Activated T-cell treated with anti-CD3 and anti-CD28 coated beads for 1 hour (primary cell): Measurements from ENCODE around the gene STK32B.

ENCODE experiments used
- DNase-seq: peaks from one replicate; pipeline ENCODE4 v3.0.0-alpha.2; 2020; ENCODE audit warnings: low read depth

Gene STK32B

GRCh38 chr4:5069901-5070300 lies 18.6 kb downstream of the STK32B start:
- no peak for DNase-seq

GRCh38 chr4:5072948-5073347 lies 21.7 kb downstream of the STK32B start:
- DNase-seq, result no peak

GRCh38 chr4:5078009-5078408 lies 26.7 kb downstream of the STK32B start:
- no peak for DNase-seq

- DNase-seq, result no peak
These were observed 28.3 kb downstream of the STK32B start for GRCh38 chr4:5079581-5079980.

- no peak for DNase-seq
These were observed 30.2 kb downstream of the STK32B start for GRCh38 chr4:5081441-5081999.

GRCh38 chr4:5082376-5082775 lies 31.1 kb downstream of the STK32B start:
- no peak for DNase-seq

- DNase-seq, result no peak
These were observed 33.7 kb downstream of the STK32B start for GRCh38 chr4:5084911-5085475.

- no peak for DNase-seq
These were observed 35.3 kb downstream of the STK32B start for GRCh38 chr4:5086535-5086934.

- no peak for DNase-seq
These were observed 45.0 kb downstream of the STK32B start for GRCh38 chr4:5096261-5096660.

GRCh38 chr4:5098176-5098575 lies 46.9 kb downstream of the STK32B start:
- no peak for DNase-seq

GRCh38 chr4:5100336-5100735 lies 49.1 kb downstream of the STK32B start:
- no peak for DNase-seq

- DNase-seq, result no peak
These were observed 49.7 kb downstream of the STK32B start for GRCh38 chr4:5100986-5101385.

- no peak for DNase-seq
These were observed 50.3 kb downstream of the STK32B start for GRCh38 chr4:5101571-5101970.

- no peak for DNase-seq
These were observed 59.6 kb downstream of the STK32B start for GRCh38 chr4:5110901-5111300.

GRCh38 chr4:5112333-5113095 lies 61.2 kb downstream of the STK32B start:
- DNase-seq, result no peak

- no peak for DNase-seq
These were observed 63.7 kb downstream of the STK32B start for GRCh38 chr4:5114950-5115349.

- DNase-seq, result no peak
These were observed 67.0 kb downstream of the STK32B start for GRCh38 chr4:5118091-5118786.

- no peak for DNase-seq
These were observed 67.9 kb downstream of the STK32B start for GRCh38 chr4:5118994-5119835.

- DNase-seq, result no peak
These were observed 68.8 kb downstream of the STK32B start for GRCh38 chr4:5120067-5120466.

GRCh38 chr4:5120468-5120867 lies 69.2 kb downstream of the STK32B start:
- no peak for DNase-seq

- DNase-seq, result no peak
These were observed 70.8 kb downstream of the STK32B start for GRCh38 chr4:5122114-5122513.

GRCh38 chr4:5124876-5125275 lies 73.6 kb downstream of the STK32B start:
- DNase-seq, result no peak
